ENCODE measurements around the gene SPPL2B.

GRCh38 chr19:2361246-2362045 is 33.0 kb downstream of the SPPL2B start:
- TF ChIP-seq CTCF (IDR thresholded peaks at IDR 0.05) = no peak
- no peak for TF ChIP-seq EP300 (IDR thresholded peaks at IDR 0.05)

Measured in upper lobe of left lung (tissue), 4 donors.